ENCODE measurements around the gene BRSK1.
A peak's percentile ranks its signal among the peaks of the same experiment; 100 is the strongest.

BRSK1 gene

GRCh38 chr19:55266404-55266803, 17.4 kb upstream of the BRSK1 start:
- Histone ChIP-seq H3K4me3 (ENCODE audit: low read length) (no peak overlapping the region), H3K27me3 (ENCODE audit: control insufficient read depth, insufficient read depth, low read length) (no peaks in the 10 kb centered on the region), H3K4me2 (ENCODE audit: low read length) (no peak overlapping the region), H3K36me3 (ENCODE audit: insufficient read depth, low read length) (peaks cover 6% of the 10 kb centered on the region), H3K9me3 (replicated peaks; ENCODE audit: low read length) (no peaks in the 10 kb centered on the region), H3K4me1 (ENCODE audit: control insufficient read depth, insufficient read depth, low read length) (no peaks in the 10 kb centered on the region), H3K9ac (ENCODE audit: low read depth, low read length) (no peak overlapping the region)

- no peak overlapping the region for H3K4me3 ChIP-seq (ENCODE audit: low read length)
- H3K36me3 ChIP-seq (ENCODE audit: insufficient read depth, low read length): peaks cover 5% of the 10 kb centered on the region
Measured at GRCh38 chr19:55266840-55267239, 17.0 kb upstream of the BRSK1 start.

GRCh38 chr19:55269299-55269698, 14.5 kb upstream of the BRSK1 start:
- H3K4me3 ChIP-seq (ENCODE audit: low read length): no peak overlapping the region
- no peak overlapping the region for H3K9ac ChIP-seq (ENCODE audit: low read depth, low read length)
- peaks cover 10% of the 10 kb centered on the region for H3K36me3 ChIP-seq (ENCODE audit: insufficient read depth, low read length)
- no peaks in the 10 kb centered on the region for H3K9me3 ChIP-seq (replicated peaks; ENCODE audit: low read length)
- H3K27me3 ChIP-seq (ENCODE audit: control insufficient read depth, insufficient read depth, low read length): no peaks in the 10 kb centered on the region
- H3K4me2 ChIP-seq (ENCODE audit: low read length): no peak overlapping the region
- H3K4me1 ChIP-seq (ENCODE audit: control insufficient read depth, insufficient read depth, low read length): no peaks in the 10 kb centered on the region

More at GRCh38 chr19:55266840-55267239, 17.0 kb upstream of the BRSK1 start:
- no peak overlapping the region for H3K4me2 ChIP-seq (ENCODE audit: low read length)
- H3K9me3 ChIP-seq (replicated peaks; ENCODE audit: low read length): no peaks in the 10 kb centered on the region
- H3K27me3 ChIP-seq (ENCODE audit: control insufficient read depth, insufficient read depth, low read length): no peaks in the 10 kb centered on the region
- H3K4me1 ChIP-seq (ENCODE audit: control insufficient read depth, insufficient read depth, low read length): no peaks in the 10 kb centered on the region
- no peak overlapping the region for H3K9ac ChIP-seq (ENCODE audit: low read depth, low read length)

- Histone ChIP-seq H3K36me3 (ENCODE audit: insufficient read depth, low read length) (peaks cover 10% of the 10 kb centered on the region), H3K4me1 (ENCODE audit: control insufficient read depth, insufficient read depth, low read length) (no peaks in the 10 kb centered on the region), H3K4me2 (ENCODE audit: low read length) (no peak overlapping the region), H3K9me3 (replicated peaks; ENCODE audit: low read length) (no peaks in the 10 kb centered on the region), H3K4me3 (ENCODE audit: low read length) (no peak overlapping the region), H3K9ac (ENCODE audit: low read depth, low read length) (no peak overlapping the region), H3K27me3 (ENCODE audit: control insufficient read depth, insufficient read depth, low read length) (no peaks in the 10 kb centered on the region)
Measured at GRCh38 chr19:55270172-55270942, 13.4 kb upstream of the BRSK1 start.

GRCh38 chr19:55272142-55272541, 11.7 kb upstream of the BRSK1 start:
- H3K9ac ChIP-seq (ENCODE audit: low read depth, low read length): no peak overlapping the region
- no peaks in the 10 kb centered on the region for H3K9me3 ChIP-seq (replicated peaks; ENCODE audit: low read length)
- H3K36me3 ChIP-seq (ENCODE audit: insufficient read depth, low read length): peaks cover 14% of the 10 kb centered on the region
- H3K4me1 ChIP-seq (ENCODE audit: control insufficient read depth, insufficient read depth, low read length): no peaks in the 10 kb centered on the region
- no peak overlapping the region for H3K4me2 ChIP-seq (ENCODE audit: low read length)
- H3K27me3 ChIP-seq (ENCODE audit: control insufficient read depth, insufficient read depth, low read length): no peaks in the 10 kb centered on the region
- H3K4me3 ChIP-seq (ENCODE audit: low read length): no peak overlapping the region

- no peak overlapping the region for H3K9ac ChIP-seq (ENCODE audit: low read depth, low read length)
- H3K36me3 ChIP-seq (ENCODE audit: insufficient read depth, low read length): peaks cover 18% of the 10 kb centered on the region
- H3K4me3 ChIP-seq (ENCODE audit: low read length): no peak overlapping the region
- peaks cover 2% of the 10 kb centered on the region for H3K4me1 ChIP-seq (ENCODE audit: control insufficient read depth, insufficient read depth, low read length)
- H3K9me3 ChIP-seq (replicated peaks; ENCODE audit: low read length): no peaks in the 10 kb centered on the region
- no peaks in the 10 kb centered on the region for H3K27me3 ChIP-seq (ENCODE audit: control insufficient read depth, insufficient read depth, low read length)
- H3K4me2 ChIP-seq (ENCODE audit: low read length): no peak overlapping the region
Measured at GRCh38 chr19:55273978-55274707, 9.7 kb upstream of the BRSK1 start.

GRCh38 chr19:55275851-55276719, 7.7 kb upstream of the BRSK1 start:
- no peak overlapping the region for H3K4me2 ChIP-seq (ENCODE audit: low read length)
- no peaks in the 10 kb centered on the region for H3K27me3 ChIP-seq (ENCODE audit: control insufficient read depth, insufficient read depth, low read length)
- peaks cover 11% of the 10 kb centered on the region for H3K4me1 ChIP-seq (ENCODE audit: control insufficient read depth, insufficient read depth, low read length)
- peaks cover 18% of the 10 kb centered on the region for H3K36me3 ChIP-seq (ENCODE audit: insufficient read depth, low read length)
- no peak overlapping the region for H3K9ac ChIP-seq (ENCODE audit: low read depth, low read length)
- H3K9me3 ChIP-seq (replicated peaks; ENCODE audit: low read length): no peaks in the 10 kb centered on the region
- no peak overlapping the region for H3K4me3 ChIP-seq (ENCODE audit: low read length)

- no peak overlapping the region for H3K4me3 ChIP-seq (ENCODE audit: low read length)
- no peak overlapping the region for H3K9ac ChIP-seq (ENCODE audit: low read depth, low read length)
- H3K9me3 ChIP-seq (replicated peaks; ENCODE audit: low read length): no peaks in the 10 kb centered on the region
- H3K27me3 ChIP-seq (ENCODE audit: control insufficient read depth, insufficient read depth, low read length): no peaks in the 10 kb centered on the region
- H3K36me3 ChIP-seq (ENCODE audit: insufficient read depth, low read length): peaks cover 18% of the 10 kb centered on the region
- no peak overlapping the region for H3K4me2 ChIP-seq (ENCODE audit: low read length)
- peaks cover 11% of the 10 kb centered on the region for H3K4me1 ChIP-seq (ENCODE audit: control insufficient read depth, insufficient read depth, low read length)
Measured at GRCh38 chr19:55276720-55277430, 6.9 kb upstream of the BRSK1 start.

- Histone ChIP-seq H3K4me3 (ENCODE audit: low read length) (no peak overlapping the region), H3K36me3 (ENCODE audit: insufficient read depth, low read length) (peaks cover 13% of the 10 kb centered on the region), H3K9ac (ENCODE audit: low read depth, low read length) (no peak overlapping the region), H3K27me3 (ENCODE audit: control insufficient read depth, insufficient read depth, low read length) (no peaks in the 10 kb centered on the region), H3K4me2 (ENCODE audit: low read length) (no peak overlapping the region), H3K4me1 (ENCODE audit: control insufficient read depth, insufficient read depth, low read length) (peaks cover 11% of the 10 kb centered on the region), H3K9me3 (replicated peaks; ENCODE audit: low read length) (no peaks in the 10 kb centered on the region)
Measured at GRCh38 chr19:55277494-55277893, 6.3 kb upstream of the BRSK1 start.

GRCh38 chr19:55278391-55279135, 5.2 kb upstream of the BRSK1 start:
- peaks cover 8% of the 10 kb centered on the region for H3K36me3 ChIP-seq (ENCODE audit: insufficient read depth, low read length)
- peak overlapping the region; percentile 81 for H3K4me3 ChIP-seq (ENCODE audit: low read length)
- no peaks in the 10 kb centered on the region for H3K27me3 ChIP-seq (ENCODE audit: control insufficient read depth, insufficient read depth, low read length)
- peaks cover 11% of the 10 kb centered on the region for H3K4me1 ChIP-seq (ENCODE audit: control insufficient read depth, insufficient read depth, low read length)
- peak overlapping the region; percentile 93 for H3K4me2 ChIP-seq (ENCODE audit: low read length)
- no peaks in the 10 kb centered on the region for H3K9me3 ChIP-seq (replicated peaks; ENCODE audit: low read length)
- H3K9ac ChIP-seq (ENCODE audit: low read depth, low read length): no peak overlapping the region
